Measurements from ENCODE around the gene TENM3.

- TF ChIP-seq, protein P1, sequence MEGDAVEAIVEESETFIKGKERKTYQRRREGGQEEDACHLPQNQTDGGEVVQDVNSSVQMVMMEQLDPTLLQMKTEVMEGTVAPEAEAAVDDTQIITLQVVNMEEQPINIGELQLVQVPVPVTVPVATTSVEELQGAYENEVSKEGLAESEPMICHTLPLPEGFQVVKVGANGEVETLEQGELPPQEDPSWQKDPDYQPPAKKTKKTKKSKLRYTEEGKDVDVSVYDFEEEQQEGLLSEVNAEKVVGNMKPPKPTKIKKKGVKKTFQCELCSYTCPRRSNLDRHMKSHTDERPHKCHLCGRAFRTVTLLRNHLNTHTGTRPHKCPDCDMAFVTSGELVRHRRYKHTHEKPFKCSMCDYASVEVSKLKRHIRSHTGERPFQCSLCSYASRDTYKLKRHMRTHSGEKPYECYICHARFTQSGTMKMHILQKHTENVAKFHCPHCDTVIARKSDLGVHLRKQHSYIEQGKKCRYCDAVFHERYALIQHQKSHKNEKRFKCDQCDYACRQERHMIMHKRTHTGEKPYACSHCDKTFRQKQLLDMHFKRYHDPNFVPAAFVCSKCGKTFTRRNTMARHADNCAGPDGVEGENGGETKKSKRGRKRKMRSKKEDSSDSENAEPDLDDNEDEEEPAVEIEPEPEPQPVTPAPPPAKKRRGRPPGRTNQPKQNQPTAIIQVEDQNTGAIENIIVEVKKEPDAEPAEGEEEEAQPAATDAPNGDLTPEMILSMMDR (conservative IDR thresholded peaks at IDR 0.05), result no peak
- TF ChIP-seq EZH2 (IDR thresholded peaks at IDR 0.05; ENCODE audit: low read depth), result no peak
Measured at GRCh38 chr4:182507805-182508204, 264.6 kb downstream of the TENM3 start.
